ENCODE measurements around the gene CHST15.

- no peak for TF ChIP-seq CTCF (conservative IDR thresholded peaks at IDR 0.05; ENCODE audit: low read length)
- TF ChIP-seq EZH2phosphoT487 (IDR thresholded peaks at IDR 0.05; ENCODE audit: borderline replicate concordance, low read depth, low read length), result no peak
Measured at GRCh38 chr10:124008187-124008586, 85.2 kb downstream of the CHST15 start.
